Astrocyte of the cerebellum (primary cell): ENCODE measurements around the gene IVD.
A peak's percentile ranks its signal among the peaks of the same experiment; 100 is the strongest.

ENCODE experiments used
- DNase-seq: peaks from one replicate; pipeline ENCODE4 v3.0.0-alpha.2; 2011; ENCODE audit warnings: low read depth
- H3K4me3 ChIP-seq: 2 replicates; pipeline ENCODE4 v1.5.1; 2011; ENCODE audit warnings: mild to moderate bottlenecking, low read depth, low read length, moderate library complexity
- CTCF ChIP-seq: IDR thresholded peaks from 2 replicates; pipeline ENCODE4 v1.5.1; 2012; ENCODE audit warnings: low read length, low read depth, moderate library complexity, mild to moderate bottlenecking; ENCODE audit errors: missing control alignments
- in situ Hi-C: cut with HindIII; loops from 2 replicates; pipeline ENCODE4 v1.10.0; 2017; ENCODE audit warnings: low sequenced_read_pairs

IVD gene

GRCh38 chr15:40440743-40441564 lies 35.4 kb downstream of the IVD start, which contains the start of gene BAHD1:
BAHD1 (plus strand) TSS chr15:40440953; CDS start chr15:40458465, 17,512 bp downstream.
- TF ChIP-seq CTCF, result no peak
- peak within 1 kb of the TSS; percentile 62 for H3K4me3 ChIP-seq
- DNase-seq, result peak; percentile 81
- in situ Hi-C loops, result no loop called here

DNA sequence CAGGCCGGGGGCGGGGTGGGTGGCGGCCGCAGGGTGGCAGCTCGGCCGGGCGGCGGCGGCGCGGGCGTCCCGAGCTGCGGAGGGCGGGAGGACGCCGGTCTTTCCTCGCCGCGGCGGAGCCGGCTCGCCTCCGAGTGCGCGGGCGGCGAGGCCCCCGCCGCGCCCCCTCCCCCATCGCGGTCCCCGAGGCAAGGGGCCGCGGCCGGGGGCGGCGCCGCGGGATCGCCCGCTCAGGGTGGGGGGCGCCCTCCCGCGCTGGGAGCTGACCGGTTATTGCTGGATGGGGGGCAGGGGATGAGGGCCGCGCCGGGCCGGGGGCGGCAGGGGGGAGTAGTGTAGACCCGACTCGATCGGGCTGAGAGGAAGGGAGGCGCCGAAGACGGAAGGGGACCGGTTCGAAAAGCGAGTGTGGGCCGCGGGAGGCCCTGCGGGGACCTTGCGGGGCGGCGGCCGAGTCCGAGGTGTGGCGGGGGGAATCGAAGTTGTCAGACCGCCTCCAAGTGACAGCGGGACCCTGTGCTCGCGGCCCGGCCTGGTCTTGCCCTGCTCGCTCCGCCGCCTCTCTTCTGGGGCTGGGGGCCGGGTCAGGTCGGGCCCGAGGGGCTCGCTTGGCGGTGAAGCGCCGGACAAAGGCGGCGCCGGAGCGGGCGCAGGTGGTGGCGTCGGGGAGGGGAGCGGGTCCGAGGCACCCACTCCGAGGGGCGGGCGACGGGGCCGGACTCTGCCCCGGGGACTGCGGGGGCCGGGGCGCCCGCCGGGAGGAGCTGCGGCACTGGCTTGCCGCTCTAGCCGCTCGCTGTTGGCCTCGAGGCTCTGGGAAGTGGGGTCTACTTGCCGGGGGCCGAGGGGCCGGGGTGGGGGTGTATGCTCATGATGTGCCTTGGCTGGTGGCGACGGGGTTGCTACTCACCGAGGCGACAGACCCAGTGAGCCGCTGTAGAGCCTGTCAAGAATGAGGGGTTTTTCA lies 36.3 kb downstream of the IVD start:
- DNase-seq, result no peak
- in situ Hi-C loops, result no loop called here
- TF ChIP-seq CTCF, result no peak
- H3K4me3 ChIP-seq, result peak overlapping the region; percentile 62

DNA sequence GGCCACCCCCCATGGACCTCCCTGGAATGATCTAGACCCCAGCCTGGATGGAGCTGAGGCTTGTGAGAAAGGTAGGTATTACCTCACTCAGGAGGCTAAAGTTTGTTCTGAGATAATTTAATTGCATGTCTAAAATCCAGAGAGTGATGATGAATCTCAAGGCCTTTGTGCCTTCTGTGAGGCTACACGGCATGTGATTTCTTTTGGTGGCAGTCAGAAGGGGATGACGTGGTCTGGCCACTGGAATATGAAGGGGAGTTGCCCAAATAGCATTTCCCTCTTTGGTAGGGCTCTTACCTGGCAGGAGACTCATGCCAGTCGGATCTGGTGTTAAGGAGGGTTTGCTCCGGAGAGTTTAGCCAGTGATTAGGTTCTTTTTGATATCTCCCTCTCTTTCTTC lies 37.7 kb downstream of the IVD start:
- no peak for DNase-seq
- no peak overlapping the region for H3K4me3 ChIP-seq
- in situ Hi-C loops, result no loop called here
- TF ChIP-seq CTCF, result no peak

DNA sequence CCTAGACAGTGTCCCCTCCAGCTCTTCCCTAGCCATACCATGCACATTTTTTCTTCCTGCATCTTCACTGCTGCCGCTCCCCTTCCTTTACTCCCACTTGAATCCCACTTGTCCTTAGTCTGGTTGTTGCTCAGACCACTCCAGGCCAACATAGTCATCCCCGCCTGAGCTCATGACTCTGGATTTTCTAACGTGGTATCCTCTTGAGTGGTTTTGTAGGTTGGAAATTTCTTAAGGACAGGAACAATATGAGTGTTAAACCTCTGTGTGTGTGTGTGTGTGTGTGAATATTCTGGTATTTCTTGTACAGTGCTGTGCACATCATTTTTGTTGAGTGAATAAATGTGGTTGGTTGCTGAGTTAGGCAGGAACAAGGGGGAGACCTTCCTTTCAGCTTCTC lies 38.3 kb downstream of the IVD start:
- DNase-seq, result no peak
- TF ChIP-seq CTCF, result no peak
- in situ Hi-C loops, result no loop called here
- no peak overlapping the region for H3K4me3 ChIP-seq

GRCh38 chr15:40444736-40445135 lies 39.1 kb downstream of the IVD start:
- DNase-seq, result no peak
- in situ Hi-C loops, result no loop called here
- no peak for TF ChIP-seq CTCF
- no peak overlapping the region for H3K4me3 ChIP-seq

- TF ChIP-seq CTCF, result no peak
- H3K4me3 ChIP-seq, result no peak overlapping the region
- in situ Hi-C loops, result no loop called here
- peak; percentile 24 for DNase-seq
Observed at GRCh38 chr15:40445421-40445922, 39.9 kb downstream of the IVD start.
